ENCODE measurements around the gene PAM16. TPM values are rescaled to one million over a fixed set of nuclear protein-coding genes. Genes with fewer than 3 reads are reported as not detected.

The PAM16 gene
- total and polyA plus RNA-seq, 9 of the 15 experiments (the other 6 are each of a cell fraction or from before 2014, with no cell fraction given), result 38.7 to 273 (median 79.3) TPM

- Histone ChIP-seq H3K4me3 (no peak overlapping the region), H4K20me1 (replicated peaks; ENCODE audit: control insufficient read depth, insufficient read depth, low read length) (no peaks in the 10 kb centered on the region), H3K36me3 (ENCODE audit: control insufficient read depth, insufficient read depth, low read length) (peaks cover 64% of the 10 kb centered on the region; the same call in 2 of the 3 replicates), H3K9me1 (ENCODE audit: control insufficient read depth, insufficient read depth, low read length) (peaks cover 3% of the 10 kb centered on the region), H2AFZ (ENCODE audit: low read depth, low read length) (no peak overlapping the region), H3K27me3 (ENCODE audit: control insufficient read depth in 2 of 2, insufficient read depth in 2 of 2, low read length in 2 of 2) (no peaks in the 10 kb centered on the region), H3K9me3 (replicated peaks; ENCODE audit: control insufficient read depth, insufficient read depth, low read depth, low read length) (no peaks in the 10 kb centered on the region), H3K4me2 (ENCODE audit: insufficient read depth, low read length) (no peak overlapping the region), H3K9ac (ENCODE audit: insufficient read depth in 1 of 2, low read depth in 2 of 2, low read length in 2 of 2) (peak overlapping the region in 1 of 2 experiments; percentile 52; a peak in 2 of 4 replicates), H3K27ac (ENCODE audit: extremely low read depth, low read depth, low read length) (no peak overlapping the region), H3K79me2 (ENCODE audit: control insufficient read depth, insufficient read depth, low read length) (no peaks in the 10 kb centered on the region), H3K4me1 (replicated peaks in 1 of 2; ENCODE audit: control insufficient read depth in 2 of 2, insufficient read depth in 2 of 2, low read length in 2 of 2) (peaks cover 0 to 30% of the 10 kb centered on the region in 2 experiments; a peak in 2 of 5 replicates)
- no TSS peak for BruUV-seq (replicated peaks)
- intact Hi-C loops (cut with micrococcal nuclease) (no loop called here), in situ Hi-C loops (cut with MboI) (no loop called here)
- no peak for ATAC-seq
- no peak for FAIRE-seq
- WGBS (ENCODE audit: insufficient coverage, low coverage, missing lambda C conversion rate), result 85% methylated on average over 15 of the region's 27 CpGs
- CTCF ChIA-PET (ENCODE audit: low intra/inter-chr PET ratio), result no interaction called here
- POLR2A ChIA-PET, result interaction anchor here (0.8 to 1.2 kb wide), 2 partner anchors 10 to 21 kb away, joined by 5 read pairs; no protein-coding TSS in a partner anchor
- no peak for DNase-seq (ENCODE audit: extremely low read depth in 1 of 4, low spot score in 3 of 4)
- TF ChIP-seq NFIC (IDR thresholded peaks at IDR 0.05) (peak; percentile 27; the same call in 1 of the 2 replicates), EGR1 (conservative IDR thresholded peaks at IDR 0.05) (0 out of 2 replicates have a peak, but pooled peaks have one; percentile 16), MEF2A (IDR thresholded peaks at IDR 0.05; ENCODE audit: control insufficient read depth, low read depth, low read length) (no peak)
Observed at GRCh38 chr16:4392382-4393239, 41.5 kb upstream of the PAM16 start.

Data from K562 (cell line).